Kidney (tissue), 14 donors: ENCODE data around the gene WNT16. TPM values are rescaled to one million over a fixed set of nuclear protein-coding genes. Genes with fewer than 3 reads are reported as not detected.

ENCODE experiments used
- DNase-seq, 5 donors: peaks; one replicate each; pipeline ENCODE4 v3.0.0-alpha.2; 2013 to 2020
- FAIRE-seq: peaks from 2 replicates; lab custom pipeline; 2012; peaks lifted over from hg19 to GRCh38; lab: Jason Lieb, UNC
- H3K27ac ChIP-seq, 2 donors: one replicate each; pipeline ENCODE4 v1.7.0; 2013; ENCODE audit warnings: low read depth in 2 of 2, low read length in 2 of 2, inconsistent platforms in 1 of 2
- H3K27me3 ChIP-seq: one replicate; pipeline ENCODE4 v1.7.1; 2013; ENCODE audit warnings: low read length, inconsistent platforms; ENCODE audit not compliant: control insufficient read depth, insufficient read depth
- H3K36me3 ChIP-seq, 3 donors: one replicate each; pipeline versions ENCODE4 v1.7.0 to v1.7.1; 2013; ENCODE audit warnings: low read length in 3 of 3, control low read depth in 1 of 3, inconsistent platforms in 1 of 3; ENCODE audit not compliant: insufficient read depth in 3 of 3, control insufficient read depth in 2 of 3
- H3K4me1 ChIP-seq, 3 donors: one replicate each; pipeline versions ENCODE4 v1.7.0 to v1.7.1; 2013; ENCODE audit warnings: low read length in 3 of 3, inconsistent platforms in 1 of 3, low read depth in 1 of 3; ENCODE audit not compliant: control insufficient read depth in 2 of 3, insufficient read depth in 2 of 3
- H3K4me3 ChIP-seq, 3 donors: one replicate each; pipeline versions ENCODE4 v1.7.0 to v1.8.1; 2013; ENCODE audit warnings: low read length in 3 of 3, control low read depth in 1 of 3, inconsistent platforms in 1 of 3
- H3K9ac ChIP-seq, 3 donors: one replicate each; pipeline versions ENCODE4 v1.7.0 to v1.7.1; 2013; ENCODE audit warnings: low read length in 3 of 3, control low read depth in 1 of 3, inconsistent platforms in 1 of 3
- H3K9me3 ChIP-seq, 3 donors: one replicate each; pipeline versions ENCODE4 v1.7.0 to v1.7.1; 2013; ENCODE audit warnings: low read length in 3 of 3, control low read depth in 1 of 3, inconsistent platforms in 1 of 3; ENCODE audit not compliant: control insufficient read depth in 2 of 3, insufficient read depth in 1 of 3
- intact Hi-C: fragments of 100-400 bp; cut with DNase I; formaldehyde crosslinking; loops from one replicate; pipeline ENCODE4 v1.11.1; 2022
- polyA plus RNA-seq: library from polyadenylated mRNA; stranded (reverse); fragments of 350-450 nt; fragmentation: Illumina TruSeq; extraction: RNeasy Lipid Tissue Mini Kit (QIAGEN cat#74804); gene quantifications from one replicate; pipeline ENCODE4 v1.2.3, GENCODE V29; 2014; ENCODE audit warnings: low read depth, low replicate concordance; ENCODE audit not compliant: insufficient read depth
- total RNA-seq: library from RNA; stranded (reverse); fragmentation: NEBNext Ultra II Directional; extraction: Animal tissue kit (Norgen Biotek cat#: 25700); gene quantifications from one replicate; pipeline ENCODE4 v1.2.1, GENCODE V29; 2021
- TF ChIP-seq, protein P1 (sequence below): IDR thresholded peaks from 3 replicates; pipeline ENCODE4 v1.5.1; 2012; ENCODE audit warnings: mild to moderate bottlenecking, moderate library complexity, borderline replicate concordance; ENCODE audit not compliant: insufficient read depth; ENCODE audit errors: extremely low read depth
- donor health status: control.
- donor health status: control.
- donor health status: control.
- donor health status: control.
- donor health status: control.
- donor health status: DM: yes; HTN: yes; CAD: no.
- donor health status: Normal renal cell carcinoma (clear cell type).

WNT16 gene
- total and polyA plus RNA-seq, 2 donors from 2014 or later: not detected

DNA sequence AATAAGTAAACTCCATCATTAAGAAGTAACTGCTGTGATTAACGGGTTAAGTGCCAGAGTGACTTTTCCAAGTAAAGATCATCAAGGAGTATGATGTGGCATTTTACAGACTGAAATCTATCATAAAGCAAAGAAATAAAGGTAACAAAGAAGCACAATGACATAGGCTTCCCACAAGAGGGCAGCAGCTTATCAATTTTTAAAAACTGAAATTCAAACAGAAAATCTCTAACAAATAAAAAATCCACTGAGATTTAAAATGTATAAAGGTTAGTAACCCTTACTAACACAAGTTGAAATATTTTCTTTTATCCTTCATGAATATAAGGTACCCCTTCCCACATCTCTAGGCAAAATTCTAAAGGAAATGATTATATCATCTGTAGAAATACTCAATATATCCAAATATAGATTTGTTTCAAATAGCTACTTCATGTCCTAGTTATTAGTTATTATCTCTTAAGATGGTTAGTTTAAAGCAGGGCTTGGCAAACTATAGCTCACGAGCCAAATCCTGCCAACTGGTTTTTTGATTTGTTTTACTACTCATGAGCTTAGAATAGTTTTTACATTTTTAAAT is 38.1 kb downstream of the WNT16 start:
- TF ChIP-seq, protein P1, sequence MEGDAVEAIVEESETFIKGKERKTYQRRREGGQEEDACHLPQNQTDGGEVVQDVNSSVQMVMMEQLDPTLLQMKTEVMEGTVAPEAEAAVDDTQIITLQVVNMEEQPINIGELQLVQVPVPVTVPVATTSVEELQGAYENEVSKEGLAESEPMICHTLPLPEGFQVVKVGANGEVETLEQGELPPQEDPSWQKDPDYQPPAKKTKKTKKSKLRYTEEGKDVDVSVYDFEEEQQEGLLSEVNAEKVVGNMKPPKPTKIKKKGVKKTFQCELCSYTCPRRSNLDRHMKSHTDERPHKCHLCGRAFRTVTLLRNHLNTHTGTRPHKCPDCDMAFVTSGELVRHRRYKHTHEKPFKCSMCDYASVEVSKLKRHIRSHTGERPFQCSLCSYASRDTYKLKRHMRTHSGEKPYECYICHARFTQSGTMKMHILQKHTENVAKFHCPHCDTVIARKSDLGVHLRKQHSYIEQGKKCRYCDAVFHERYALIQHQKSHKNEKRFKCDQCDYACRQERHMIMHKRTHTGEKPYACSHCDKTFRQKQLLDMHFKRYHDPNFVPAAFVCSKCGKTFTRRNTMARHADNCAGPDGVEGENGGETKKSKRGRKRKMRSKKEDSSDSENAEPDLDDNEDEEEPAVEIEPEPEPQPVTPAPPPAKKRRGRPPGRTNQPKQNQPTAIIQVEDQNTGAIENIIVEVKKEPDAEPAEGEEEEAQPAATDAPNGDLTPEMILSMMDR: peak; percentile 70
- Histone ChIP-seq H3K9me3 (no peaks in the 10 kb centered on the region), H3K27ac (no peak overlapping the region), H3K27me3 (no peaks in the 10 kb centered on the region), H3K36me3 (peaks cover 0 to 6% (median 0%) of the 10 kb centered on the region in 3 donors), H3K4me1 (peaks cover 0 to 4% (median 0%) of the 10 kb centered on the region in 3 donors), H3K4me3 (no peak overlapping the region), H3K9ac (no peak overlapping the region)
- intact Hi-C loops: loop anchor here (5.0 kb wide), 1 partner anchor 190 kb away; no protein-coding TSS in a partner anchor
- FAIRE-seq (peak; percentile 91), DNase-seq (peak in 2 of 5 donors; percentile 38 to 51)

DNA sequence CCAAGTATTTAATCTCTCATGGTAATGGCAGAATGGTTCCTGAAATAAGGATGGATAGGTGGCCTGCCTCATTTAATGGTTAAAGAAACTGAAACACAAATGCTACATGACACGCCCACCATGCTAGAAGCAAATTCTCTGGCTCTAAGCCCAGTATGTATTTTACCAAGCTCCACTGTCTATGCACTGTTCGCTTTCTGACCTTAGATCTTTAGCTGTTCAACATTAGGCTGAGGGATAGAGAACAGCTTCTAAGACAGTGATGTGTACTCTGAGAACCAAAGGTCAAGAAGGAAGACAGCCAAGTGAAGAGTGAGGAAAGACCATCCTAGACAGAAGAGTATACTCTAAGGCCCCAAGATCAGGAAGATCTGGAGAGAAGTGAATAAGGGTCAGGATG is 40.7 kb downstream of the WNT16 start:
- TF ChIP-seq, protein P1: no peak
- no peak overlapping the region for H3K27ac ChIP-seq
- no peak overlapping the region for H3K9ac ChIP-seq
- H3K27me3 ChIP-seq: no peaks in the 10 kb centered on the region
- no peaks in the 10 kb centered on the region for H3K9me3 ChIP-seq
- peak in 1 of 5 donors; percentile 29 for DNase-seq
- FAIRE-seq: no peak
- no peak overlapping the region for H3K4me3 ChIP-seq
- H3K4me1 ChIP-seq: peaks cover 0 to 4% (median 0%) of the 10 kb centered on the region in 3 donors
- intact Hi-C loops: loop anchor here (5.0 kb wide), 1 partner anchor 188 kb away; no protein-coding TSS in a partner anchor
- H3K36me3 ChIP-seq: peaks cover 0 to 3% (median 0%) of the 10 kb centered on the region in 3 donors

DNA sequence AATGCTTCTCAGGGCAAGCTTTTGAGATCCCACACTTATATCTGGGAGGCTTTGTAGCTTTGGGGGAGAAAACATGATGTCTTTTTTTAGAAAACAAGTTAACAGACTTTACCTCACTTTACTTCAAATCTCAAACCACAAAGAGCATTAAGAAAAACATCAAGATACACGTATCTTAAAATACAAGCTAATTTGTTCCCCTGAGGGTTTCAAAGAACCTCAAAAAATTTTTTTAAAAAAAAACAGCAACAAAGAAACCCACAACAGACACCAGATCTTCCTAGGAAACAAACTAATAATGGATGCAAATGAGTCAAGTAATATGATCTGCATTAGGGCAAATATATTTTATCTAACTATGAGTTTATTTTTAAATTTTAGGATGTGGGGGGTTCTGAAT is 42.6 kb downstream of the WNT16 start:
- TF ChIP-seq, protein P1: no peak
- FAIRE-seq: no peak
- DNase-seq: no peak
- intact Hi-C loops: no loop called here
- no peak overlapping the region for H3K9ac ChIP-seq
- no peak overlapping the region for H3K27ac ChIP-seq
- peaks cover 0 to 5% (median 0%) of the 10 kb centered on the region in 3 donors for H3K36me3 ChIP-seq
- no peaks in the 10 kb centered on the region for H3K9me3 ChIP-seq
- H3K4me3 ChIP-seq: no peak overlapping the region
- peaks cover 0 to 4% (median 0%) of the 10 kb centered on the region in 3 donors for H3K4me1 ChIP-seq
- no peaks in the 10 kb centered on the region for H3K27me3 ChIP-seq
